Non-pigmented ciliary epithelial cell (primary cell): Measurements from ENCODE around the gene NR6A1.

Experiments used
- DNase-seq: peaks from one replicate; pipeline ENCODE4 v3.0.0-alpha.2; 2010; ENCODE audit warnings: low read depth

NR6A1 gene

DNA sequence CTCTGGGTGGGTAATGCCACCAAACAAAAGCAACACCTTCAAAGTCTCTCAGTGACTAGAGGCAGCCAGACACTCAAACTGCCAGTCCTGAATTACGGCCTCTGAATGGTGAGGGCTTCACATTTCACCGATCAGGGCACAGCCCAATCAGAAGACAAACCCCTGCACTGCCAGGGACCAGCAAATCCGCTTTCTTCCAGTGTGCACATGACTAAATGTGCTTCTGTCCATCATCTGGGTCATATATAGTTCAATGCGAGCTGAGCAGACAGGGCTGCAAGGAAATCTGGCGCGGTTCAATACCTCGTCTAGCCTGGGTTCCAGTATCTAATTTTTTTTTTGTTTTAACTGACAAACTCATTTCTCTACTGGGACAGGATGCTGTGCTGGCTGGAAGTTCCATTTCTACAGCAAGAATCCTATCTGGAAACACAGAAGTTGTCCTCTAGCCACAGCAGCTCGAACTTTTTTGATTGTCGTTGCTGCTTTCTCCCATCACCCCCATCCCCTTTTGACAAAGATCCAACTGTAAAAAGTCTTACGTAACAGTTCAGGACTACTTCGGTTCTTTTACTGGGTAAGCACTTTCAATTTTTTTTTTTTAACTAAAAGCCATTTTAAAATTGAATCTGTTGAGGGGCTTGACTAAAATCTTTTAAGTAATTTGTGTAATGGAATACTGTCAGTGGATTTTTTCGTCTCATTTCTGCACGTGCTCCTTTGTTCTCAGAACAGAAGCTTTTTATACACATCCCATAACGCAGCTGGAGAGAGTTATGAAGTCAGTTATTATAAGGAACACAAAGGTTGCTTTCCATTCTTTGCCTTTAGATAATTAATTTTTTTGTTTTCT is 112.7 kb downstream of the NR6A1 start:
- peak; percentile 96 for DNase-seq

DNA sequence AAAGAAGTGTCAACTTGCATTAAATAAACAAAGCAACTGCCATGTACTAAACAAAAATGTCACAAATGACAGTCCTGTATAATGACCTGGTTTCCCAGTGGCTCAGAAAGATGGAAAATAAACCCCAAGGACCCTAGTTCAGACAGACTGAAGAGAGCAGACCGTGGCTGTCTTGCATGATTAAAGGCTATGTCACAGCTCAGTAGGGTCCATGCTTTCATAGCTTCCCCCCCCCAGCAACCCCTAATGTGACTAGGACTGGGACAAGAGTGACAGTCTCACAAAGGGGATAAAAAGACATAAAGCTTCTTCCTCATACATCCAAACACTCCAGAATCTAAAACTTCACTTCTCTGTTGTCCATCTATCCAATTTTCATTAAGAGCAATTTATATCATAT is 113.6 kb downstream of the NR6A1 start:
- no peak for DNase-seq

DNA sequence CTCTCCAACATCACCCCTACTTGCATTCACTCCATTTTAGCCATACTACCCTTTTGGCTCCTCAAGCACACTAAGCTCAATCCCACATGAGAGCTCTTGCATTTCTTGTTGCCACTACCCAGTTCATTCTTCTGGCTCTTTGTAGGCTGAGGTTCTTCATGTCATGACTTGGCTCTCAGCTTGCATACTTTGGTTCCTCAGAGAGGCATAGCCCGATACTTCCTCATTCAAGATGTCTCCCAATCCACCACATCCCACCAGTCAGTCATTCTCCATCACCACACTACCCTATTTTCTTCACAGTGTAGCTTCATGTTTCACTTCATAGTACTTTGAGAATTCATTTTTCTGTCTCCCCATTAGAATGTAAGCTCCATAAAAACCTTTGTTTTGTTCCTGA is 116.7 kb downstream of the NR6A1 start:
- DNase-seq: no peak

DNA sequence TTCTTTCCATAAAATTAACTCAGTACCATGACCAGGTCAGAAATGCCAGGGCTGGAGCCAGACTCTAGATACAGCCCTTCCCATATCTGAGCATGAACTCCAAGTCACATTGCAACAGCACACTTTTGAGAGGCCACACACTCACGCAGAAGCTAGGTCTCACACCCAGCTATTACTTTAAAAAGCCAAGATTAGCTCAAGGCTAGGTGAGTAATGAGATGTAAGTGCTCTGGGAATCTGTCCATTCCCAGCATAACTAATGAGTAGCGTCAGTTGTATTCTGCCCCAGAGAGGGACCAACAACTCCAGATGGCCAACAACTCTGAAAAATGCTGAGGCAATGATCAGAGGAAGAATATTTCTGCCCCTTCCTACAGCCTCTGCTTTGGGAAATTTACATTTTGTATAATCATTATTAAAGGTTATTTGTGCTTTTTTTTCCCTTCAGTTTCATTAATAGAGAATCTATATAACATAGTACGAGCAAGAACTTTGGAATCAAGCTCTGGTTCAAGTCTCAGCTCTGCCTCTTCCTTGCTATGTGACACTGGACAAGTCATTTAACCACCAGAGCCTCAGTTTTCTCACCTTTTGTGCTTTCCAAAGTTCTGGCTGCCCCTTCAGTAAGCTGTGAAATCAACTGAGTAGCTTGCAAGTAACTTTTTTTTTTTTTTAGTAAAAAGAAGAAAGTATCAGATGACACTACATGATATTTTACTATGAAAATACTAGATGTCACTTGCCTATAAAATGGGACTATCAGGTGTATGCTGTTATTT is 118.3 kb downstream of the NR6A1 start:
- DNase-seq: peak; percentile 82

DNA sequence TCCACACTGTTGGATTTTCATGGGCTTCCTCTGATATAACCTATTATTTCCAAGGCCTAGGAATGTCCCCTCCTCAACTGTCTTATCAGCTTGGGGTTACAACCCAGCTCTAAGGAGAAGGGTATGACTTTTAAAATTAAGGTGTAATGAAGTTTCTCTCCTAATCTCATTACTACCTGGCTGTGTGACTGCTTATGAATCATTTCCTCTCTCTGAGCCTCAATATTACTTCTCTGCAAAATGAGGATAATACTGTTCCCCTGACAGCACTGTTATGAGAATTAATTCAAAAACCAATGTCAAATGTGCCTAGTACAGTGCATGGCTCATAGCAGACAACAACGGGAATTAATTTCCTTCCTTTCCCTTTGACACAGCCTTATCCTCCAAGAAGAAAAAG is 118.9 kb downstream of the NR6A1 start:
- DNase-seq: no peak

DNA sequence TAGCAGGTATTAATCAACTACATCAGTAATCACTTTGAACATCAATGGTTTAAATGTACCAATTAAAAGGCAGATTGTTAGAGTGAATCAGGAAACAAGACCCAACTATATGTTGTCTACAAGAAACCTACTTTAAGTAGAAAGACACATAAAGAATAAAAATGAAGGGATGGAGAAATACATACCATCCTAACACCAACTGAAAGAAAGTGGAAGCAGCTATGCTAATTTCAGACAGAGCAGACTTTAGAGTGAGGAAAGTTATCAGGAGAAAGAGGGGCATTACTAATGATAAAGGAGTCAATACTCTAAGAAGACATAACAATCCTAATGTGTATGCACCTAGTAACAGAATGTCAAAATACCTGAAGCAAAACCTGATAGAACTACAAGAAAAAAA is 125.8 kb downstream of the NR6A1 start:
- DNase-seq: no peak

DNA sequence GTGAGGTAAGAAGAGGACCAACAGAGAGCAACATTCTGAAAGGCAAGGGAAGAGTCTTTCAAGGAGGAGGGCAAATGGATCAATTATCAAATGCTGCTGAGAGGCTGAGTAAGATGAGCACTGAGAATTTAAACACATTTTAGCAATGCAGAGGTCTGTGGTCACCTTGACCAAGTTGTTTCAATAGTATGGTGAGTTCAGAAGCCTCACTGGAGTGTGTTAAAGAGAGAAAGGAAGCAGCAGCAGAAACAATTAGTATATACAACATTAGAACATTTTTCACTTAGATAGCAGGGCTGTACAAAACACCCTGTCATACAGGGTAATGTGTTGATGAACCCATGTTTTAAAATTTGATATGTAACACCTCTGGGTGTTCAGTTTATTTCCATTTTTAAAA is 131.5 kb downstream of the NR6A1 start:
- DNase-seq: no peak

DNA sequence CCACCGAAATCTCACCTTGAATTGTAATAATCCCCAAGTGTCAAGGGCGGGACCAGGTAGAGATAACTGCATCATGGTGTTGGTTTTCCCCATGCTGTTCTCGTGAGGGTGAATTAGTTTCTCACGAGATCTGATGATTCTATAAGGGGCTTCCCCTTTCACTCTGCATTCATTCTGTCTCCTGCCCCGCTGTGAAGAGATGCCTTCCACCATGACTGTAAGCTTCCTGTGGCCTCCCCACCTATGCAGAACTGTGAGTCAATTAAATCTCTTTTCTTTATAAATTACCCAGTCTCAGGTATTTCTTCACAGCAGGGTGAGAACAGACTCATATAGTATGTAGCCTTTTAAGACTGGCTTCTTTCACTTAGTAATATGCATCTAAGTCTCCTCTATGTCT is 135.8 kb downstream of the NR6A1 start:
- DNase-seq: no peak

DNA sequence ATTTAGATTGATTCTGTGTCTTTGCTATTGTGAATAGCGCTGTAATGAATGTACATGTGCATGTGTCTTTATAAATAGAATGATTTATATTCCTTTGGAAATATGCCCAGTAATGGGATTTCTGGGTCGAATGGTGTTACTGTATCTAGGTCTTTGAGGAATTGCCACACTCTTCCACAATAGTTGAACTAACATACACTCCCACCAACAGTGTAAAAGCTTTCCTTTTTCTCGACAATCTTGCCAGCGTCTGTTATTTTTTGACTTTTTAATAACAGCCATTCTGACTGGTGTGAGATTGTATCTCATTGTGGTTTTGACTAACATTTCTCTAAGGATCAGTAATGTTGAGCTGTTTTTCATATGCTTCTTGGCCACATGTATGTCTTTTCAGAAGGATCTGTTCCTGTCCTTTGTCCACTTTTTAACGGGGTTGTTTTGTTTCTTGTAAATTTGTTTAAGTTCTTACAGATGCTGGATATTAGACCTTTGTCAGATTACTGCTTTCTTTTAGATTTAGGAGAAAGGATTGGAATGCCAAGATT is 139.0 kb downstream of the NR6A1 start:
- DNase-seq: no peak

DNA sequence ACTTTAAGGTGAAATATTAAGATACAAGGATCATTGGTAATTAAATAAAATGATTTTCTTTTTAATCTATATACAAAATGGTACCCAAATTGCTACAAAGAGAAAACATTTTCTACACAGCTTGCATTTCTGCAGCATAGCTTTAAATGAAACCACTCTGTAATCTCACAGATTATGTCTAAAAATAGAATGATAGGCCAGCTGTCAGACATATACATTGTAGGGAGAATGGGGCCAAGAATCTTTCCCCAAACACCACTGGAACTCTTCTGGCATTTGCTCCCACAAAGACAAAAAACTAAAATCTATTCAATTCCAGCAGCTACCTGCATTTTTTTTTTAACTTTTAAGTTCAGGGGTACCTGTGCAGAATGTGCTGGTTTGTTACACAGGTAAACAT is 139.8 kb downstream of the NR6A1 start:
- no peak for DNase-seq

DNA sequence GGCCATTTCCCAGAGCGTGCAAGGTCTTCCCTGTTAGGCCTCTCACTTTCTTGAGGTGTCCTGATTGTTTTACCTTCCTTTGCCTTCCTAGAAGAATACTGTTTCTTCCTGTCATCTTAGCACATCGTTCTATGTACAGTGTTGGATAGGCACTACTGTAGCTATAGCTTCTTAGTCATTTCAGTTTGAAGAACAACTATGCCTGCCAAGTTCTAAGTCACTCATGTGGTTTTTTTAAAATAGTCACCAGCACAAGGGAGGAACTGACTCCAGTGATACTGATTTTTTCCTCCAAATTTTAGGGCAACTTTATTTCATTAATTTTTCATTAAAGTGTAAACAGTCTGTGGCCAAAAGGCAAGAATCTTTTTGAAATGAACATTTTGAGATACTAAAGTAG is 141.5 kb downstream of the NR6A1 start:
- no peak for DNase-seq

DNA sequence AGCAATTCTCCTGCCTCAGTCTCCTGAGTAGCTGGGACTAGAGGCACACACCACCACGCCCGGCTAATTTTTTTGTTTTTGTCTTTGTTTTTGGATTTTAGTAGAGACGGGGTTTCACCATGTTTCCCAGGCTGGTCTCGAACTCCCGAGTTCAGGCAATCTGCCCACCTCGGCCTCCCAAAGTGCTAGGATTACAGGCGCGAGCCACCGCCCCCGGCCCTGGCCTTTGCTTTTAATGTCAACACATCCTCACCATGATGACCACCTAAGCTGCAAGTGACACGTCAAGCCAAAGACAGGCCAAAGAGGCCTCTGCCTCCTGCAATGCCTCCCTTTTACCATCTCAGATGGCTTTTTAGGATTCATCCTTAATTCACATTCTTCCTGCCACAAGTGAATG is 142.4 kb downstream of the NR6A1 start:
- DNase-seq: no peak

DNA sequence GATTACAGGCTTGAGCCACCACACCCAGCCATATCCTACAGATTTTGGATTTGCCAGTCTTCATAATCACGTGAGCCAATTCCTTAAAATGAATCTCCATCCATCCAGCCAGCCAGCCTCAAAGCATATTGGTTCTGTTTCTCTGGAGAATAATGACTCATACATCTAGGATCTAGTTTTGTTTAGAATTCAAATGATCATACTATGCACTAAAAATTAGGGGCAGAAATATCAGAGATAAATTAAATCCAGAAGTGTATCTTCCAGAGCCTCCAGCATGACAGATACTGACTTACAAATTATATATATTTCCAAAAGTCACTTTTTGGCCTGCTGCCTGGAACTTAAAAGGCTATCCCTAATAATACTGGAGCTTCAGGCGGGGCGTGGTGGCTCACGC is 144.8 kb downstream of the NR6A1 start:
- DNase-seq: no peak

DNA sequence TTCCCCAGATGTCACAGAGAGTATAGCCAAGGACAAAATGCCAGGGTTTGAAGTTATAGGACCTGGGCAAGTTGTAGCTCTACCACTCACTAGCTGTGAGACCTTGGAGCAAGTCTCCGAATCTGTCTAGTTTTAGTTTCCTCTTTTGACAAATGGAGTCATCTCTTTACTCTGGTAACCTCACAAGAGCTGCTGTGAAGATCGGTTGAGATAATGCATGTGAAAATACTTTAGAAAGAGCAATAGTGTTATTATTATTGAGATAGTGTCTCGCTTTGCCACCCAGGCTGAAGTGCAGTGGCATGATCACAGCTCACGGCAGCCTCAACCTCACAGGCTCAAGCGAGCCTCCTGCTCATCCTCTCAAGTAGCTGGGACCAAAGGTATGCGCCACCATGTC is 146.0 kb downstream of the NR6A1 start:
- no peak for DNase-seq

DNA sequence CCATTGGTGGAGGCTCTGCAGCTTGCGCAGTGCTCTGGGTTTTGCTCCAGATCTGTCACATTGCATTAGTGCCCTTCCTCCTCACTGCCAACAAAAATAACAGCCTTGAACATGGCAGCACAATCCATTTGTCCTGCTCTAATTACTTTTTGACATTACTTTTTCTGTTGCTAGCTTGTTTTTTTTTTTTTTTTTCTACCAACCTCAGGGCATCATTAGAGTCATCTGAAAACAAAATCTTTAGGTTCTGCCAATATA is 146.4 kb downstream of the NR6A1 start:
- no peak for DNase-seq

DNA sequence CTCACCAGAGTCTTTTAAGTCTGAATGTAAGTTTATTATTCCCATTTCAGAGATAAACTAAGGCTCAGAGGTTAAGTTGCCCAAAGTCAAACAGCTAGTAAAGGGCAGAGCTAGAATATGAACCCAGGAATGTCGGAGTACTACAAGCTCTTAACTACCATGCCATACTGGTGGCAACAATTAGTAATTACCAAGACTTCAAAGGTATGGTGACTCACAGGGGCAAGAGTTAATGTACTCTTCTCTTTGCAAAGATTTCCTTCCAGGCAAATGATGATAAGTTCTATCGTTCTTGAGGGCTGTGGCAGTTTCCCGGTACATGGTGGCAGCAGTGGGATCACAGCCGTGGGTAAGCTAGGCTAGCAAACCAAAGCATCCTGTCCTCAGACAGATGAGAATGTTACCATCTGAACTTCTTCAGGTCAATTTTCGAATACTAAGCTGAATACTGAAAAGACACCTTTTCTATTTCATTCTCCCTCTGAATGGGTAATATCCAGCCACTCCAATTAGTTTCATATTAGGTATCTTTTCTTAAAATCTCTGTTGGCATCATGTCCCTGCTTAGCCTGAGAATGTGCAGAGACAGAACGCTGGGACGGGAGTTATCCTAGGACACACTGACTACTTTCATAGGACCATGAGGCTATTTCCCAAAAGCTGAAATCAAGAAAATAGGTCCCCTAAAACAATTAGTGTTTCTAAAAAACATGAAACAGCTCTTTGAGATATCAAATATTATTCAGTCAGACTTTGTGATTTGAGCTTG is 147.0 kb downstream of the NR6A1 start:
- no peak for DNase-seq

DNA sequence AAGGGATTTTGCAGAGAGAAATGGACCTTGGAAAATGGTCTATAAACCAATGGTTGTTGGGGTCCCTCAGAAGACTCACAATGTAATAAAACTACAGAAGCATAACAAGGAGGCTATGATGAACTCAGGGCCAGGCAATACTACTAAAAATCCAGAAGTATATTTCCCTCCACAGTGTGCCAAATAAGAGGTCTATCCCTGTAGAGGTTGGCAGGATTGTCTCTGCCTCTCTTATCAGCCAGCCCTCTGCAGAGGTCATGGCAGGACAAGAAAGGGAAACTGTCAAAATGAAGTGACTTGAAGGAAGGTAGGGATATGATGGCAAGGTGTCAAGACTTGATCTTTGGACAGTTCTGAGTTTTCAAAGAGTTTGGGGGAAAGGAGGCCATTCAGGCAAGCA is 148.2 kb downstream of the NR6A1 start:
- no peak for DNase-seq

DNA sequence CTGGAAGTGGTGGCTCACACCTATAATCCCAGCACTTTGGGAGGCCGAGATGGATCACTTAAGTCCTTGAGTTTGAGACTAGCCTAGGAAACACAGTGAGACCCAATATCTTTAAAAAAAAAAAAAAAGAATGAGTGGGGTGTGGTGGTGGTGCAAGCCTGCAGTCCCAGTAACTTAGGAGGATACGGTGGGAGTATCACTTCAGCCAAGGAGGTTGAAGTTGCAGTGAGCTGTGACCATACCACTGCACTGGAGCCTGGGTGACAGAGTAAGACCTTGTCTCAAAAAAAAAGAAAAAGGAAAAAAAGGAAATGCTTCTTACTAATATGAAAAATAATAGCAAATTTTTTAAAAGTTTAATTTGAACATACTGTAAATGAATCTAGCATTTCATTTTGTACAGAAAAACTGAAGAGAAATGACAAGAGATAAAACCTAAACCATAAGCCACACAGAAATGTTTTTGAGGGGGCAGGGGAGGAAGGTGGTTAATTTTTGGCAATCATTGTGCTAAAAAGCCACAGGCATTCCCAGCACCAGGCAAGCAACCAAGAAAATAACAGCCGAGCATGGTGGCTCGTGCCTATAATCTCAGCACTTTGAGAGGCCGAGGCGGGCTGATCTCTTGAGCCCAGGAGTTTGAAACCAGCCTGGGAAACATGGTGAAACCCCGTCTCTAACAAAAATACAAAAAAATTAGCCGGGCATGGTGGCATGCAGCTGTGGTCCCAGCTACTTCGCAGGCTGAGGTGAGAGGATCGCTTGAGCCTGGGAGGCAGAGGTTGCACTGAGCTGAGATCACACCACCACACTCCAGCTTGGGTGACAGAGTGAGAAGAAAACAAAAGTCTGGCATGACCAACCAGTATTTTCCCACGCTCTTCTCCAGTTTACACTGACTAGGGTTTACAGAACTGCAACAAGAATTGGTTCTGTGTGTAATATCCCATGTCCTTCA is 149.5 kb downstream of the NR6A1 start:
- no peak for DNase-seq

DNA sequence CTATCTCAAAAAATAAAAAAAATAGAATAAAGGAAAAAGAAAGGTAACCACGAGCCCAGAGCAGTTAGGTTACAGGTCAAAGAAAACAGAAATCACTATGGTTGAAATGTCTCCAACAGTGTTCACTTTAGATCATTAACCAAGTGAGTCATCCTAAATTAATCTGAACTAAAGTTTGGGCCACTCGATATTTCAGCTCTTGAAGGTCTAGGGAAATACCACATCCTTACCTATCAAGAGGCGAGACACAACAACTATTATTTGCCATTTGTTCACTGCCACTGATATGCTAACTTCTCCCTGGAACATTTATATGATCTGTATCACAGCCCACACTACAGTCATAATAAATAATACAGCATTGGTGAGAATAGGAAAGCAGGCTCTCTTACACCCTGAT is 152.6 kb downstream of the NR6A1 start:
- DNase-seq: no peak

DNA sequence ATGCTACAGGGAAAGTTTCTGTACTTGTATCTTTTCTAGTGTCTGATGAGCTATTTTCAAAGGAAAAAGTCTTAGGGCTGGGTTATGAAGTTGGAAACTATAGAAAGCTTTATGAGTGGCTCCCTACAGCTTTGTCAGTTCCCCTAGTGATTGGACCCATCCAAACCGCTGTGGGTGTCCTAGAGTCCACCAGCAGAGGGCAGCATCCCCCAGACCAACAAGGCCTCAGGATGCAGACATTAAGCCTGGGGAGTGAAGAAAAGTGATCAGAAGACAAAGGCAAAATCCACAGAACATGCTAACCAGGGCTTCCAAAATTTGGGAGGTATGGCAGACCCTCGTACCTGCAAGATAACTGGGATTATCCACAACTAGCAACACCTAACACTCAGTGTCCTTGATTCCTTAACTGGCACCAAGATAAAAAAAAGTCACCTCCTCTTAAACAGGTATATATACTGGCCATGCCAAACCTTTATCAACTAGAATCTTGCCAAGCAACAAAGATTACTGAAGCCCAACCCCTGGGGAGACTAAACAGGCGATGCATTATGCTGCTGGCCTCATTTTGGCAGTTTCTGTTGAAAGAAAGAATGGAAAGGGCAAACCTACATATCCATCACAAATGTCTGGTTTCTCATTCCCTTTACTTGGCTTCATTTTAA is 153.5 kb downstream of the NR6A1 start:
- DNase-seq: peak; percentile 36

DNA sequence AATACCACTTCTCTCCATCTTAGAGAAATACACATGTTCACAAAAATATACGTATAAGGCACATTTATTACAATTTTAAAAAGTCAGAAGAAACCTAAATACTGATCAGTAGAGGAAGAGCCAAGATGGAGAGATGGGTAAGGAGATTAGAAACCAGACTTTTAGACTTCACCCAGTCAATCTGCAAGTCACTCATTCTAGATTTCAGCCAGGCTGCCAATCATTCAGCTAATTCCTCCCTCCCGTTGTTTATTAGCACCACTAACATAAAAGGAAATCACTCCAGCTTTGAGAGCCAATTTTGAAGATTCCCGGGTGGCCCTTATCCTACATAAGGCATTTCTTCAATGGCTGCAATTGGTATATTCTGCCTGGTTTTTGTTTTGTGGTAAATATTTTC is 154.2 kb downstream of the NR6A1 start:
- no peak for DNase-seq
